H1 (cell line): ENCODE data around the gene C3orf20. TPM values are rescaled to one million over a fixed set of nuclear protein-coding genes. Genes with fewer than 3 reads are reported as not detected.

ENCODE experiments used
- CTCF ChIA-PET: fragments of 300-600 bp; sonication (Branson Sonifier 250); formaldehyde crosslinking; loops from one replicate; lab custom pipeline; 2021; ENCODE audit not compliant: partially characterized antibody; lab: Charles Lee
- POLR2A ChIA-PET: fragments of 300-600 bp; sonication (Branson Sonifier 250); formaldehyde crosslinking; loops from one replicate; lab custom pipeline; 2021; ENCODE audit warnings: inconsistent platforms; ENCODE audit not compliant: partially characterized antibody; lab: Charles Lee
- DNase-seq, 2 experiments: peaks; one replicate each; pipeline versions ENCODE4 v3.0.0 to v3.0.0-alpha.2; 2010 to 2022; ENCODE audit warnings: low spot score in 2 of 2, low read depth in 1 of 2, mixed read lengths in 1 of 2
- FAIRE-seq: peaks from 2 replicates; lab custom pipeline; 2011; peaks lifted over from hg19 to GRCh38; lab: Jason Lieb, UNC
- H2AFZ ChIP-seq: 2 replicates; pipeline ENCODE4 v1.8.1; 2012; ENCODE audit warnings: low read length, inconsistent platforms
- H2AK5ac ChIP-seq: 2 replicates; pipeline ENCODE4 v1.6.1; 2013; ENCODE audit warnings: low read depth, low read length
- H2BK120ac ChIP-seq: replicated peaks from 2 replicates; pipeline ENCODE3; 2013; ENCODE audit warnings: low read depth, low read length, inconsistent platforms
- H2BK12ac ChIP-seq: 2 replicates; pipeline ENCODE4 v1.6.1; 2013; ENCODE audit warnings: low read depth, low read length
- H2BK15ac ChIP-seq: 2 replicates; pipeline ENCODE4 v1.6.1; 2013; ENCODE audit warnings: low read length
- H2BK20ac ChIP-seq: 2 replicates; pipeline ENCODE4 v1.6.1; 2013; ENCODE audit warnings: low read length
- H2BK5ac ChIP-seq: 2 replicates; pipeline ENCODE4 v1.6.1; 2013; ENCODE audit warnings: low read depth, low read length
- H3K14ac ChIP-seq: 2 replicates; pipeline ENCODE4 v1.6.1; 2013; ENCODE audit warnings: inconsistent platforms; ENCODE audit not compliant: insufficient read length
- H3K18ac ChIP-seq: 2 replicates; pipeline ENCODE4 v1.6.1; 2013; ENCODE audit warnings: low read length; ENCODE audit errors: extremely low read depth
- H3K23ac ChIP-seq: 2 replicates; pipeline ENCODE4 v1.6.1; 2013; ENCODE audit warnings: inconsistent platforms; ENCODE audit not compliant: insufficient read length
- H3K23me2 ChIP-seq: 2 replicates; pipeline ENCODE4 v1.6.1; 2013; ENCODE audit warnings: low read depth, low read length
- H3K27ac ChIP-seq: 2 replicates; pipeline ENCODE4 v1.6.1; 2011; ENCODE audit warnings: low read depth, low read length, inconsistent platforms
- H3K27me3 ChIP-seq, 4 experiments: replicated peaks in 1 of 4; 1 replicate in 1 of 4; 2 replicates in 3 of 4; pipeline versions ENCODE4 v1.6.1 to v1.8.1; 2011 to 2013; ENCODE audit warnings: low read length in 3 of 4, mild to moderate bottlenecking in 3 of 4, inconsistent platforms in 2 of 4, mixed read lengths in 2 of 4, moderate library complexity in 1 of 4; ENCODE audit not compliant: control insufficient read depth in 3 of 4, insufficient read depth in 3 of 4; ENCODE audit errors: extremely low read depth in 1 of 4
- H3K36me3 ChIP-seq, 4 experiments: 2 replicates each; pipeline versions ENCODE4 v1.6.1 to v1.8.1; 2011 to 2013; ENCODE audit warnings: mild to moderate bottlenecking in 4 of 4, low read length in 3 of 4, moderate library complexity in 2 of 4, control low read depth in 1 of 4, inconsistent platforms in 1 of 4; ENCODE audit not compliant: insufficient read depth in 4 of 4, control insufficient read depth in 2 of 4
- H3K4ac ChIP-seq: replicated peaks from 2 replicates; pipeline ENCODE3; 2013; ENCODE audit warnings: low read length, low read depth, mixed read lengths, inconsistent platforms; ENCODE audit not compliant: insufficient read length
- H3K4me1 ChIP-seq, 4 experiments: replicated peaks in 1 of 4; 1 replicate in 1 of 4; 2 replicates in 3 of 4; pipeline versions ENCODE4 v1.6.1 to v1.8.1; 2011 to 2013; ENCODE audit warnings: low read length in 3 of 4, inconsistent platforms in 2 of 4, mixed read lengths in 1 of 4; ENCODE audit not compliant: insufficient read depth in 4 of 4, control insufficient read depth in 3 of 4
- H3K4me2 ChIP-seq, 2 experiments: 2 replicates each; pipeline versions ENCODE4 v1.6.1 to v1.8.1; 2011 to 2013; ENCODE audit warnings: low read depth in 2 of 2, low read length in 2 of 2, control low read depth in 1 of 2, inconsistent platforms in 1 of 2, mild to moderate bottlenecking in 1 of 2; ENCODE audit not compliant: insufficient read depth in 1 of 2
- H3K4me3 ChIP-seq, 4 experiments: fragments of 200-600, 300-600 bp in 1 of 4; sonication (generic), shearing (Covaris generic), sonication (Bioruptor Twin) in 1 of 4; 2 replicates each; pipeline versions ENCODE4 v1.5.1 to v1.8.1; 2011 to 2016; ENCODE audit warnings: low read length in 4 of 4, low read depth in 3 of 4, control low read depth in 2 of 4, inconsistent platforms in 2 of 4, mild to moderate bottlenecking in 2 of 4, mixed read lengths in 1 of 4, moderate library complexity in 1 of 4; ENCODE audit not compliant: insufficient read depth in 2 of 4; ENCODE audit errors: extremely low read depth in 1 of 4
- H3K56ac ChIP-seq: replicated peaks from 2 replicates; pipeline ENCODE3; 2013; ENCODE audit warnings: low read depth, mild to moderate bottlenecking, mixed read lengths, low read length, inconsistent platforms; ENCODE audit not compliant: insufficient read length
- H3K79me1 ChIP-seq: 2 replicates; pipeline ENCODE4 v1.6.1; 2013; ENCODE audit warnings: low read depth, low read length, control low read depth
- H3K79me2 ChIP-seq, 2 experiments: 2 replicates each; pipeline versions ENCODE4 v1.6.1 to v1.8.1; 2012 to 2013; ENCODE audit warnings: low read length in 2 of 2, mild to moderate bottlenecking in 2 of 2, inconsistent platforms in 1 of 2; ENCODE audit not compliant: insufficient read depth in 2 of 2, control insufficient read depth in 1 of 2
- H3K9ac ChIP-seq, 4 experiments: replicated peaks in 1 of 4; 1 replicate in 1 of 4; 2 replicates in 3 of 4; pipeline versions ENCODE4 v1.6.1 to v1.8.1; 2011 to 2013; ENCODE audit warnings: low read depth in 3 of 4, low read length in 3 of 4, control low read depth in 2 of 4, mild to moderate bottlenecking in 2 of 4, moderate library complexity in 2 of 4, inconsistent platforms in 1 of 4; ENCODE audit errors: extremely low read depth in 1 of 4
- H3K9me3 ChIP-seq, 2 experiments: 2 replicates each; pipeline versions ENCODE4 v1.6.1 to v1.8.1; 2012 to 2013; ENCODE audit warnings: mild to moderate bottlenecking in 2 of 2, moderate library complexity in 2 of 2, control low read depth in 1 of 2, inconsistent platforms in 1 of 2, low read depth in 1 of 2, low read length in 1 of 2, mixed read lengths in 1 of 2; ENCODE audit not compliant: insufficient read depth in 2 of 2
- H4K20me1 ChIP-seq, 2 experiments: replicated peaks in 1 of 2; 2 replicates each; pipeline versions ENCODE3 to v1.8.1; 2011 to 2013; ENCODE audit warnings: inconsistent platforms in 2 of 2, low read length in 2 of 2, mild to moderate bottlenecking in 1 of 2; ENCODE audit not compliant: insufficient read depth in 2 of 2, control insufficient read depth in 1 of 2
- H4K5ac ChIP-seq: 2 replicates; pipeline ENCODE4 v1.6.1; 2013; ENCODE audit warnings: low read length, low read depth, mixed read lengths, inconsistent platforms; ENCODE audit not compliant: insufficient read length
- H4K8ac ChIP-seq: 2 replicates; pipeline ENCODE4 v1.8.0; 2013; ENCODE audit warnings: mild to moderate bottlenecking, moderate library complexity, low read length, inconsistent platforms; ENCODE audit not compliant: insufficient read depth; ENCODE audit errors: extremely low read depth
- H4K91ac ChIP-seq: replicated peaks from 2 replicates; pipeline ENCODE3; 2013; ENCODE audit warnings: low read length, mixed read lengths, inconsistent platforms; ENCODE audit not compliant: insufficient read length
- CHD1 ChIP-seq: IDR thresholded peaks from 2 replicates; pipeline ENCODE4 v1.6.1; 2012; ENCODE audit warnings: low read depth, low read length, improper control_type of control experiment
- CHD2 ChIP-seq: IDR thresholded peaks from 2 replicates; pipeline ENCODE4 v1.6.1; 2012; ENCODE audit warnings: low read length, improper control_type of control experiment
- CREB1 ChIP-seq: IDR thresholded peaks from 2 replicates; pipeline ENCODE4 v1.6.1; 2012; ENCODE audit warnings: inconsistent platforms
- EP300 ChIP-seq, 2 experiments: IDR thresholded peaks; 1 replicate in 1 of 2; 2 replicates in 1 of 2; pipeline ENCODE4 v1.6.1; 2011 to 2012; ENCODE audit warnings: low read depth in 2 of 2, low read length in 2 of 2, mild to moderate bottlenecking in 2 of 2, borderline replicate concordance in 1 of 2, inconsistent platforms in 1 of 2, moderate library complexity in 1 of 2
- EZH2 ChIP-seq: fragments of 200-600 bp; sonication (generic); IDR thresholded peaks from 2 replicates; pipeline ENCODE4 v1.7.1; 2012; ENCODE audit warnings: low read depth, mild to moderate bottlenecking, moderate library complexity, low read length, inconsistent platforms; ENCODE audit not compliant: severe bottlenecking
- KDM1A ChIP-seq: fragments of 200-600, 300-600 bp; sonication (generic); IDR thresholded peaks from 2 replicates; pipeline ENCODE4 v1.7.1; 2016; ENCODE audit warnings: mild to moderate bottlenecking, low read length, borderline replicate concordance
- PHF8 ChIP-seq: fragments of 200-600 bp; sonication (generic); conservative IDR thresholded peaks from 2 replicates; pipeline ENCODE4 v1.7.1; 2012; ENCODE audit warnings: low read depth, mild to moderate bottlenecking, inconsistent platforms, low read length, moderate library complexity
- RAD21 ChIP-seq, 2 experiments: IDR thresholded peaks in 1 of 2; conservative IDR thresholded peaks in 1 of 2; 2 replicates each; pipeline ENCODE4 v1.6.1; 2011; ENCODE audit warnings: low read depth in 2 of 2, low read length in 2 of 2, improper control_type of control experiment in 1 of 2, inconsistent platforms in 1 of 2, mild to moderate bottlenecking in 1 of 2, moderate library complexity in 1 of 2
- RBBP5 ChIP-seq: IDR thresholded peaks from 2 replicates; pipeline ENCODE4 v1.7.1; 2012; ENCODE audit warnings: low read depth, mild to moderate bottlenecking, inconsistent platforms, low read length, moderate library complexity, borderline replicate concordance
- SUZ12 ChIP-seq: fragments of 200-600 bp; sonication (generic); IDR thresholded peaks from 2 replicates; pipeline ENCODE4 v1.6.1; 2012; ENCODE audit warnings: mild to moderate bottlenecking, inconsistent platforms, low read length, moderate library complexity, mixed read lengths
- TAF7 ChIP-seq: optimal IDR thresholded peaks from 2 replicates; pipeline ENCODE3; 2011; ENCODE audit warnings: low read depth, mild to moderate bottlenecking, inconsistent platforms, low read length, moderate library complexity, borderline replicate concordance
- WGBS, 2 experiments: shearing (Covaris generic) in 1 of 2; methylation state at CpG; one replicate each; pipeline versions ENCODE4 v1.1.6 to v1.1.7; 2013 to 2015; ENCODE audit warnings: low lambda C conversion rate in 2 of 2, mixed read lengths in 2 of 2, inconsistent platforms in 1 of 2, low coverage in 1 of 2, missing lambda C conversion rate in 1 of 2; ENCODE audit not compliant: insufficient replicate concordance in 2 of 2, insufficient coverage in 1 of 2, insufficient read length in 1 of 2; ENCODE audit errors: extremely low coverage in 1 of 2, missing lambda C conversion rate in 1 of 2; 5-methylcytosine and 5-hydroxymethylcytosine counted together
- polyA plus RNA-seq, 7 experiments: library from polyadenylated mRNA; depleted of rRNA in 3 of 7; stranded (reverse) in 5 of 7; unstranded in 2 of 7; fragments of >200 nt in 5 of 7; fragments of 200-250 nt in 2 of 7; gene quantifications; 1 replicate in 5 of 7; 2 replicates in 1 of 7; 4 replicates in 1 of 7; pipeline versions ENCODE4 v1.2.1 to v1.2.3, GENCODE V29; 2011 to 2013; ENCODE audit warnings: missing spikeins in 2 of 7, mixed read lengths in 2 of 7
- total RNA-seq: library from RNA; stranded (reverse); fragmentation: NEBNext Ultra II Directional; extraction: Animal tissue kit (Norgen Biotek cat#: 25700); gene quantifications from 2 replicates; pipeline ENCODE4 v1.2.1, GENCODE V29; 2021
- TF ChIP-seq, protein P1 (sequence below): IDR thresholded peaks from 2 replicates; pipeline ENCODE4 v1.6.1; 2012; ENCODE audit warnings: inconsistent platforms

Gene C3orf20
- total and polyA plus RNA-seq, 2 of the 8 experiments (the other 6 are each of a cell fraction or from before 2014, with no cell fraction given): not detected

DNA sequence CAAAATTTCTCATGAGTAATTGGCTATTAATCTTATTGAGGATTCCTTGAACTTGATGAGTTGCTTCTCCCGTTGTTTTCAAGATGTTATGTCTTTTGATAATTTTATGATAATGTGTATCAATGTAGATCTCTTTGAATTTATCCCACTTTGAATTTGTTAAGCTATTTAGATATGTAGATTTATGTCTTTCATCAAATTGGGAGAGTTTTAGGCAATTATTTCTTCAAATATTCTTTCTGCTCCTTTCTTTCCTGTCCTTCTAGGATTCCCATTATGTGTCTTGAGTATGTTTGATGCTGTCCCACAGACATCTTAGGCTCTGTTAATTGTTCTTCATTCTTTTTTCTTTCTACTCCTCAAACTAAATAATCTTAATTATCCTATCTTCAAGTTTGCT, 75.7 kb downstream of the C3orf20 start:
- DNase-seq (no peak), FAIRE-seq (no peak)
- no peak overlapping the region for H4K5ac ChIP-seq
- no peak overlapping the region for H2AK5ac ChIP-seq
- H4K91ac ChIP-seq: no peak overlapping the region
- H2BK20ac ChIP-seq: no peak overlapping the region
- H3K56ac ChIP-seq: no peak overlapping the region
- no peaks in the 10 kb centered on the region for H3K27me3 ChIP-seq
- H3K9ac ChIP-seq: no peak overlapping the region
- H3K18ac ChIP-seq: no peak overlapping the region
- H3K79me1 ChIP-seq: no peaks in the 10 kb centered on the region
- no peaks in the 10 kb centered on the region for H3K4me1 ChIP-seq
- no peak overlapping the region for H3K23ac ChIP-seq
- no peak overlapping the region for H2BK5ac ChIP-seq
- ChIA-PET CTCF (interaction anchor here (0.6 to 1.8 kb wide), 5 partner anchors 11 to 143 kb away, joined by 3 to 10 read pairs (median 3); no protein-coding TSS in a partner anchor), POLR2A (no interaction called here)
- H3K4me2 ChIP-seq: no peak overlapping the region
- no peak overlapping the region for H3K4me3 ChIP-seq
- no peaks in the 10 kb centered on the region for H3K23me2 ChIP-seq
- no peak overlapping the region for H3K27ac ChIP-seq
- H3K36me3 ChIP-seq: no peaks in the 10 kb centered on the region
- H2BK120ac ChIP-seq: no peak overlapping the region
- peaks cover 3 to 4% of the 10 kb centered on the region in 2 experiments; a peak in 2 of 4 replicates for H3K9me3 ChIP-seq
- no peak overlapping the region for H2AFZ ChIP-seq
- H2BK12ac ChIP-seq: no peak overlapping the region
- H3K4ac ChIP-seq: no peak overlapping the region
- 92% methylated on average over 1 of the region's 1 CpG; no CpG with 5 or more reads in 1 of the 2 experiments for WGBS, 2 experiments
- no peak overlapping the region for H4K8ac ChIP-seq
- no peak for TF ChIP-seq CHD1
- TF ChIP-seq CREB1: no peak
- no peak for TF ChIP-seq CHD2
- TF ChIP-seq SUZ12: no peak
- no peak for TF ChIP-seq RBBP5
- no peak for TF ChIP-seq EZH2
- no peak for TF ChIP-seq KDM1A
- TF ChIP-seq PHF8: no peak
- TF ChIP-seq EP300 (IDR thresholded peaks at IDR 0.05; ENCODE audit: borderline replicate concordance in 1 of 2, low read depth in 2 of 2, low read length in 2 of 2): no peak
- no peak for TF ChIP-seq TAF7
- TF ChIP-seq, protein P1, sequence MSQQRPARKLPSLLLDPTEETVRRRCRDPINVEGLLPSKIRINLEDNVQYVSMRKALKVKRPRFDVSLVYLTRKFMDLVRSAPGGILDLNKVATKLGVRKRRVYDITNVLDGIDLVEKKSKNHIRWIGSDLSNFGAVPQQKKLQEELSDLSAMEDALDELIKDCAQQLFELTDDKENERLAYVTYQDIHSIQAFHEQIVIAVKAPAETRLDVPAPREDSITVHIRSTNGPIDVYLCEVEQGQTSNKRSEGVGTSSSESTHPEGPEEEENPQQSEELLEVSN: no peak
- no peak for TF ChIP-seq RAD21 (IDR thresholded peaks at IDR 0.05 in 1 of 2, conservative IDR thresholded peaks at IDR 0.05 in 1 of 2; ENCODE audit: low read depth in 2 of 2, low read length in 2 of 2)
- H2BK15ac ChIP-seq: no peak overlapping the region
- no peak overlapping the region for H3K14ac ChIP-seq
- no peaks in the 10 kb centered on the region for H3K79me2 ChIP-seq
- H4K20me1 ChIP-seq: no peaks in the 10 kb centered on the region
